Measurements from ENCODE around the gene BATF. TPM values are rescaled to one million over a fixed set of nuclear protein-coding genes. Genes with fewer than 3 reads are reported as not detected.

The BATF gene
- polyA plus RNA-seq, 1 of the 3 experiments (the other 2 are of a cell fraction): not detected

DNA sequence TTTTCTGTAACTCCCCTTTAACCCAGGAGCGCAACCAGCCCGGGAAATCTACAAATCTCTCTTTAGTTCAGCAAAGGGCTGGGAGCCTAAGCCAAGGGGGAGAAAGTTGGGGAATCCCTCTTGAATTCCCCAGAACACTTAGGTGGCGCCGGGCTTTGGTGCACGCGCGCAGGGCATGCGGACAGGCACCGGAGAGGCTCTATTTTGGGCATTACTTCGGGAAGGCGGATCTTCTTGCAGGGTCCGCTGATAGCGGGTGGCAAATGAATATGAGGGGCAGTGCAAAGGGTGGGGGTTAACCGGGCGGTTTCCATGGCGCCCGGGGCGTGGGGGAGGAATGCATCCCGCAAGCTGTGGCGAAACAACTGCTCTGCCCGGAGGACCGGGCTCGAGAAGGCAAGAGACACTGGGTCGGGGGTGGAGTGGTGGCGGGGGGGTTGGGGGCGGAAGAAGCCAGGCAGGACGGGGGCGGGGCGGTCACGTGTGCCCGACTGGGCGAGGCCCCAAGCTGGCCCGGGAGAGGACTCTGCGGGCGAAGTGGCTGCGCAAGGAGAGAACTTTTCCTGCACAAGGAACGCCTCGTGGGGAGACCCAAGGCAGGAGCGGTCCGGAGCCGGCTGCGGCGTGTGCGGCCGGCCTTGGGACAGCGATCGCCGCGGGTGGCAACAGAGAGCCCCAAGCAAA, 56.0 kb downstream of the BATF start, which contains the start of gene FLVCR2 (continued):
- TF ChIP-seq MXI1 (IDR thresholded peaks at IDR 0.05; ENCODE audit: low read depth, low read length): peak; percentile 14; the same call in 1 of the 2 replicates
- no peak for TF ChIP-seq RXRA (IDR thresholded peaks at IDR 0.05; ENCODE audit: borderline replicate concordance, low read depth)

DNA sequence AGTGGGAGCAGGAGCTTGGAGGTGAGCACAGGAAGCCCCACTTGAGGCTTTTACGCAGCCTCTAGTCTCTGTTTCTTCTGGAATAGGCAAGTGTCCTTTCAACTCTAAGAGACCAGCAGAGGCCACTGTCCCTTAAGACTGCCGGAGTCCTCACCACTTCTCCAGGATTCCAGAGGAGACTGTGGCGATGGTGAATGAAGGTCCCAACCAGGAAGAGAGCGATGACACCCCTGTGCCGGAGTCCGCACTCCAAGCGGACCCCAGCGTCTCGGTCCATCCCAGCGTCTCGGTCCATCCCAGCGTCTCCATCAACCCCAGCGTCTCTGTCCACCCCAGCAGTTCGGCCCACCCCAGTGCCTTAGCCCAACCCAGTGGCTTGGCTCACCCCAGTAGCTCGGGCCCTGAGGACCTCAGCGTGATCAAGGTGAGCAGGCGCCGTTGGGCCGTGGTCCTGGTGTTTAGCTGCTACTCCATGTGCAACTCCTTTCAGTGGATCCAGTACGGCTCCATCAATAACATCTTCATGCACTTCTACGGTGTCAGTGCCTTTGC, 56.6 kb downstream of the BATF start:
- H3F3A ChIP-seq (replicated peaks; ENCODE audit: insufficient read depth): peaks cover 5% of the 10 kb centered on the region
- H3K27me3 ChIP-seq (ENCODE audit: insufficient read depth): peaks cover 27% of the 10 kb centered on the region
- peak overlapping the region; percentile 100 for H3K4me2 ChIP-seq
- POLR2A ChIA-PET: no interaction called here
- DNase-seq: no peak
- H3K27ac ChIP-seq (ENCODE audit: low read depth in 2 of 2, low read length in 1 of 2): no peak overlapping the region
- H3K4me3 ChIP-seq (ENCODE audit: low read depth in 2 of 2, low read length in 1 of 2): peak overlapping the region; percentile 57 to 82
- 46% methylated on average over 14 of the region's 21 CpGs for WGBS (ENCODE audit: low lambda C conversion rate)
- no peaks in the 10 kb centered on the region for H3K79me2 ChIP-seq (ENCODE audit: insufficient read depth)
- CTCF ChIA-PET: interaction anchor here (1.0 to 15.0 kb wide), 20 partner anchors 10 to 808 kb away, joined by 3 to 439 read pairs (median 12); partner anchors contain the start of genes ERG28 and TTLL5
- peaks cover 0 to 11% of the 10 kb centered on the region in 2 experiments; a peak in 1 of 4 replicates for H3K4me1 ChIP-seq (ENCODE audit: control insufficient read depth in 1 of 2, insufficient read depth in 2 of 2, low read depth in 1 of 2, low read length in 1 of 2)
- no peaks in the 10 kb centered on the region for H3K9me2 ChIP-seq
- peak overlapping the region; percentile 99; the same call in 1 of the 2 replicates for H2AFZ ChIP-seq (ENCODE audit: low read depth)
- no peaks in the 10 kb centered on the region for H3K36me3 ChIP-seq (replicated peaks in 1 of 2; ENCODE audit: control insufficient read depth in 1 of 2, insufficient read depth in 2 of 2, low read length in 1 of 2)
- H3K9me3 ChIP-seq: no peaks in the 10 kb centered on the region
- H3K9ac ChIP-seq: no peak overlapping the region
- no peaks in the 10 kb centered on the region for H4K20me1 ChIP-seq (ENCODE audit: insufficient read depth)
- TF ChIP-seq SMC3 (IDR thresholded peaks at IDR 0.05; ENCODE audit: low read depth, low read length): no peak
- TF ChIP-seq, protein P1, sequence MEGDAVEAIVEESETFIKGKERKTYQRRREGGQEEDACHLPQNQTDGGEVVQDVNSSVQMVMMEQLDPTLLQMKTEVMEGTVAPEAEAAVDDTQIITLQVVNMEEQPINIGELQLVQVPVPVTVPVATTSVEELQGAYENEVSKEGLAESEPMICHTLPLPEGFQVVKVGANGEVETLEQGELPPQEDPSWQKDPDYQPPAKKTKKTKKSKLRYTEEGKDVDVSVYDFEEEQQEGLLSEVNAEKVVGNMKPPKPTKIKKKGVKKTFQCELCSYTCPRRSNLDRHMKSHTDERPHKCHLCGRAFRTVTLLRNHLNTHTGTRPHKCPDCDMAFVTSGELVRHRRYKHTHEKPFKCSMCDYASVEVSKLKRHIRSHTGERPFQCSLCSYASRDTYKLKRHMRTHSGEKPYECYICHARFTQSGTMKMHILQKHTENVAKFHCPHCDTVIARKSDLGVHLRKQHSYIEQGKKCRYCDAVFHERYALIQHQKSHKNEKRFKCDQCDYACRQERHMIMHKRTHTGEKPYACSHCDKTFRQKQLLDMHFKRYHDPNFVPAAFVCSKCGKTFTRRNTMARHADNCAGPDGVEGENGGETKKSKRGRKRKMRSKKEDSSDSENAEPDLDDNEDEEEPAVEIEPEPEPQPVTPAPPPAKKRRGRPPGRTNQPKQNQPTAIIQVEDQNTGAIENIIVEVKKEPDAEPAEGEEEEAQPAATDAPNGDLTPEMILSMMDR (IDR thresholded peaks at IDR 0.05): peak; percentile 21; the same call in 1 of the 2 replicates
- peak; percentile 14; the same call in 1 of the 2 replicates for TF ChIP-seq RAD21 (IDR thresholded peaks at IDR 0.05; ENCODE audit: low read length)

DNA sequence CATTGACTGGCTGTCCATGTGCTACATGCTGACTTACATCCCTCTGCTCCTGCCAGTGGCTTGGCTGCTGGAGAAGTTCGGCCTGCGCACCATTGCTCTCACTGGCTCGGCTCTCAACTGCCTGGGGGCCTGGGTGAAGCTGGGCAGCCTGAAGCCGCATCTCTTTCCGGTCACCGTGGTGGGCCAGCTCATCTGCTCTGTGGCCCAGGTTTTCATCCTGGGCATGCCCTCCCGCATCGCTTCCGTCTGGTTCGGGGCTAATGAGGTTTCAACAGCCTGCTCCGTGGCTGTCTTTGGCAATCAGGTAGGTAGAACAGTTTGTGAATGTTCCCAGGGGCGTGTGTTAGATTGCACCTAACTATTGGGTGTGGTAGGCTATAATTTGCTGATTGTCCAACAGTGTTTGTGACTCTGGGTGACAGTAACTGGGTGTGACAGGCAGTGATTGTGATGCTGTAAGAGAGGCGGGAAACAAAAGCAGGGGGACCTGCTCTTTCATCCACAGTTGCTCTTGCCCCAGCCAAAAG, 57.1 kb downstream of the BATF start:
- peaks cover 22% of the 10 kb centered on the region for H3K27me3 ChIP-seq (ENCODE audit: insufficient read depth)
- POLR2A ChIA-PET: no interaction called here
- no peak overlapping the region for H3K9ac ChIP-seq
- CTCF ChIA-PET: interaction anchor here (1.0 to 15.0 kb wide), 11 partner anchors 17 to 403 kb away, joined by 3 to 439 read pairs (median 13); no protein-coding TSS in a partner anchor
- WGBS (ENCODE audit: low lambda C conversion rate): 87% methylated on average over 10 of the region's 13 CpGs
- H3F3A ChIP-seq (replicated peaks; ENCODE audit: insufficient read depth): peaks cover 5% of the 10 kb centered on the region
- H2AFZ ChIP-seq (ENCODE audit: low read depth): no peak overlapping the region
- no peaks in the 10 kb centered on the region for H4K20me1 ChIP-seq (ENCODE audit: insufficient read depth)
- no peaks in the 10 kb centered on the region for H3K9me2 ChIP-seq
- no peaks in the 10 kb centered on the region for H3K36me3 ChIP-seq (replicated peaks in 1 of 2; ENCODE audit: control insufficient read depth in 1 of 2, insufficient read depth in 2 of 2, low read length in 1 of 2)
- no peak for DNase-seq
- TF ChIP-seq, protein P2, sequence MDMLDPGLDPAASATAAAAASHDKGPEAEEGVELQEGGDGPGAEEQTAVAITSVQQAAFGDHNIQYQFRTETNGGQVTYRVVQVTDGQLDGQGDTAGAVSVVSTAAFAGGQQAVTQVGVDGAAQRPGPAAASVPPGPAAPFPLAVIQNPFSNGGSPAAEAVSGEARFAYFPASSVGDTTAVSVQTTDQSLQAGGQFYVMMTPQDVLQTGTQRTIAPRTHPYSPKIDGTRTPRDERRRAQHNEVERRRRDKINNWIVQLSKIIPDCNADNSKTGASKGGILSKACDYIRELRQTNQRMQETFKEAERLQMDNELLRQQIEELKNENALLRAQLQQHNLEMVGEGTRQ (IDR thresholded peaks at IDR 0.05; ENCODE audit: borderline replicate concordance, low read depth, low read length): no peak
- TF ChIP-seq CHD2 (IDR thresholded peaks at IDR 0.05; ENCODE audit: low read length, partially characterized antibody): no peak
- no peak for TF ChIP-seq RAD21 (IDR thresholded peaks at IDR 0.05; ENCODE audit: low read length)
- no peak for TF ChIP-seq POLR2AphosphoS5 (IDR thresholded peaks at IDR 0.05; ENCODE audit: low read depth, low read length)
- TF ChIP-seq EZH2phosphoT487 (IDR thresholded peaks at IDR 0.05; ENCODE audit: borderline replicate concordance, low read depth): no peak
- TF ChIP-seq NRF1 (IDR thresholded peaks at IDR 0.05; ENCODE audit: low read depth, low read length): no peak
- no peak for TF ChIP-seq YY1 (IDR thresholded peaks at IDR 0.05; ENCODE audit: low read depth)
- TF ChIP-seq GATA2 (CRISPR knock-in tag; IDR thresholded peaks at IDR 0.05): no peak
- no peak for TF ChIP-seq MAX (IDR thresholded peaks at IDR 0.05; ENCODE audit: low read depth)
- no peak for TF ChIP-seq GABPA (IDR thresholded peaks at IDR 0.05; ENCODE audit: low read depth)
- TF ChIP-seq ELF1 (IDR thresholded peaks at IDR 0.05): no peak
- H3K4me1 ChIP-seq (ENCODE audit: control insufficient read depth in 1 of 2, insufficient read depth in 2 of 2, low read depth in 1 of 2, low read length in 1 of 2): peaks cover 0 to 11% of the 10 kb centered on the region in 2 experiments; a peak in 1 of 4 replicates
- H3K79me2 ChIP-seq (ENCODE audit: insufficient read depth): no peaks in the 10 kb centered on the region
- no peaks in the 10 kb centered on the region for H3K9me3 ChIP-seq
- H3K4me3 ChIP-seq (ENCODE audit: low read depth in 2 of 2, low read length in 1 of 2): no peak overlapping the region
- H3K4me2 ChIP-seq: no peak overlapping the region
- H3K27ac ChIP-seq (ENCODE audit: low read depth in 2 of 2, low read length in 1 of 2): no peak overlapping the region
